ENCODE measurements around the gene LIMS1. TPM values are rescaled to one million over a fixed set of nuclear protein-coding genes. Genes with fewer than 3 reads are reported as not detected.
"Not testable (repeated sequence)": the region's sequence is repeated elsewhere in the genome, so short reads cannot be mapped to it uniquely, and the experiment has no call there.

Gene LIMS1
- total and polyA plus RNA-seq, 2 of the 13 experiments (the other 11 are each of a cell fraction or from before 2014, with no cell fraction given) = 38.3 to 49.6 TPM

DNA sequence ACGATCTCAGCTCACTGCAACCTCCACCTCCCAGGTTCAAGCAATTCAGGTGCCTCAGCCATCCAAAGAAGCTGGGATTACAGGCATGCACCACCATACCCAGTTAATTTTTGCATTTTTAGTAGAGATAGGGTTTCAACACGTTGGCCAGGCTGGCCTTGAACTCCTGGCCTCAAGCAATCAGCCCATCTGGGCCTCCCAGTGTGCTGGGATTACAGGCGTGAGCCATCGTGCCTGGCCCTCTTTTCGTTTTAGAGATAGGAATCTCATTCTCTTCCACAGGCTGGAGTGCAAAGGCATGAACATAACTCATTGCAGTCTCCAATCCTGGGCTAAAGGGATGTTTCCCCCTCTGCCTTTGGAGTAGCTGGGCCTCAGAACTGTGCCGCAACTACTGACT lies 182.7 kb downstream of the LIMS1 start (continued):
- TF ChIP-seq, protein P1, sequence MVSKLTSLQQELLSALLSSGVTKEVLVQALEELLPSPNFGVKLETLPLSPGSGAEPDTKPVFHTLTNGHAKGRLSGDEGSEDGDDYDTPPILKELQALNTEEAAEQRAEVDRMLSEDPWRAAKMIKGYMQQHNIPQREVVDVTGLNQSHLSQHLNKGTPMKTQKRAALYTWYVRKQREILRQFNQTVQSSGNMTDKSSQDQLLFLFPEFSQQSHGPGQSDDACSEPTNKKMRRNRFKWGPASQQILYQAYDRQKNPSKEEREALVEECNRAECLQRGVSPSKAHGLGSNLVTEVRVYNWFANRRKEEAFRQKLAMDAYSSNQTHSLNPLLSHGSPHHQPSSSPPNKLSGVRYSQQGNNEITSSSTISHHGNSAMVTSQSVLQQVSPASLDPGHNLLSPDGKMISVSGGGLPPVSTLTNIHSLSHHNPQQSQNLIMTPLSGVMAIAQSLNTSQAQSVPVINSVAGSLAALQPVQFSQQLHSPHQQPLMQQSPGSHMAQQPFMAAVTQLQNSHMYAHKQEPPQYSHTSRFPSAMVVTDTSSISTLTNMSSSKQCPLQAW (CRISPR knock-in tag; IDR thresholded peaks at IDR 0.05) = 0 out of 2 replicates have a peak, but pooled peaks have one; percentile 35
- TF ChIP-seq, protein P2, sequence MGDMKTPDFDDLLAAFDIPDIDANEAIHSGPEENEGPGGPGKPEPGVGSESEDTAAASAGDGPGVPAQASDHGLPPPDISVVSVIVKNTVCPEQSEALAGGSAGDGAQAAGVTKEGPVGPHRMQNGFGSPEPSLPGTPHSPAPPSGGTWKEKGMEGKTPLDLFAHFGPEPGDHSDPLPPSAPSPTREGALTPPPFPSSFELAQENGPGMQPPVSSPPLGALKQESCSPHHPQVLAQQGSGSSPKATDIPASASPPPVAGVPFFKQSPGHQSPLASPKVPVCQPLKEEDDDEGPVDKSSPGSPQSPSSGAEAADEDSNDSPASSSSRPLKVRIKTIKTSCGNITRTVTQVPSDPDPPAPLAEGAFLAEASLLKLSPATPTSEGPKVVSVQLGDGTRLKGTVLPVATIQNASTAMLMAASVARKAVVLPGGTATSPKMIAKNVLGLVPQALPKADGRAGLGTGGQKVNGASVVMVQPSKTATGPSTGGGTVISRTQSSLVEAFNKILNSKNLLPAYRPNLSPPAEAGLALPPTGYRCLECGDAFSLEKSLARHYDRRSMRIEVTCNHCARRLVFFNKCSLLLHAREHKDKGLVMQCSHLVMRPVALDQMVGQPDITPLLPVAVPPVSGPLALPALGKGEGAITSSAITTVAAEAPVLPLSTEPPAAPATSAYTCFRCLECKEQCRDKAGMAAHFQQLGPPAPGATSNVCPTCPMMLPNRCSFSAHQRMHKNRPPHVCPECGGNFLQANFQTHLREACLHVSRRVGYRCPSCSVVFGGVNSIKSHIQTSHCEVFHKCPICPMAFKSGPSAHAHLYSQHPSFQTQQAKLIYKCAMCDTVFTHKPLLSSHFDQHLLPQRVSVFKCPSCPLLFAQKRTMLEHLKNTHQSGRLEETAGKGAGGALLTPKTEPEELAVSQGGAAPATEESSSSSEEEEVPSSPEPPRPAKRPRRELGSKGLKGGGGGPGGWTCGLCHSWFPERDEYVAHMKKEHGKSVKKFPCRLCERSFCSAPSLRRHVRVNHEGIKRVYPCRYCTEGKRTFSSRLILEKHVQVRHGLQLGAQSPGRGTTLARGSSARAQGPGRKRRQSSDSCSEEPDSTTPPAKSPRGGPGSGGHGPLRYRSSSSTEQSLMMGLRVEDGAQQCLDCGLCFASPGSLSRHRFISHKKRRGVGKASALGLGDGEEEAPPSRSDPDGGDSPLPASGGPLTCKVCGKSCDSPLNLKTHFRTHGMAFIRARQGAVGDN (CRISPR knock-in tag; IDR thresholded peaks at IDR 0.05) = peak; percentile 44
- TF ChIP-seq BORCS8-MEF2B (CRISPR knock-in tag; IDR thresholded peaks at IDR 0.05) (0 out of 2 replicates have a peak, but pooled peaks have one; percentile 46), DMAP1 (CRISPR knock-in tag; IDR thresholded peaks at IDR 0.05) (0 out of 2 replicates have a peak, but pooled peaks have one; percentile 44), RARA (CRISPR knock-in tag; IDR thresholded peaks at IDR 0.05) (peak; percentile 81), SIX4 (CRISPR knock-in tag; IDR thresholded peaks at IDR 0.05) (peak; percentile 46; the same call in 1 of the 2 replicates), GATAD2A (CRISPR knock-in tag; IDR thresholded peaks at IDR 0.05) (0 out of 2 replicates have a peak, but pooled peaks have one; percentile 28), NR2F1 (CRISPR knock-in tag; IDR thresholded peaks at IDR 0.05) (peak in 1 of 2 experiments; percentile 82; a peak in 2 of 4 replicates), NR2F6 (IDR thresholded peaks at IDR 0.05) (peak; percentile 44; the same call in 1 of the 2 replicates), NR2F6 (CRISPR knock-in tag; IDR thresholded peaks at IDR 0.05) (peak; percentile 68), ZNF644 (CRISPR knock-in tag; IDR thresholded peaks at IDR 0.05; ENCODE audit: low read depth) (0 out of 2 replicates have a peak, but pooled peaks have one; percentile 37), NR2C2 (CRISPR knock-in tag; IDR thresholded peaks at IDR 0.05; ENCODE audit: borderline replicate concordance) (0 out of 2 replicates have a peak, but pooled peaks have one; percentile 32), ZNF788 (CRISPR knock-in tag; IDR thresholded peaks at IDR 0.05; ENCODE audit: borderline replicate concordance) (0 out of 2 replicates have a peak, but pooled peaks have one; percentile 16), HNF4A (CRISPR knock-in tag; IDR thresholded peaks at IDR 0.05) (peak; percentile 65), FOSL2 (CRISPR knock-in tag; IDR thresholded peaks at IDR 0.05) (0 out of 2 replicates have a peak, but pooled peaks have one; percentile 7), RCOR2 (CRISPR knock-in tag; IDR thresholded peaks at IDR 0.05) (0 out of 2 replicates have a peak, but pooled peaks have one; percentile 18), HDAC2 (CRISPR knock-in tag; IDR thresholded peaks at IDR 0.05) (peak; percentile 13; the same call in 1 of the 2 replicates), ZNF792 (CRISPR knock-in tag; IDR thresholded peaks at IDR 0.05) (peak; percentile 68; the same call in 1 of the 2 replicates), ZFY (CRISPR knock-in tag; IDR thresholded peaks at IDR 0.05) (peak; percentile 38; the same call in 1 of the 2 replicates), SOX13 (CRISPR knock-in tag; conservative IDR thresholded peaks at IDR 0.05 in 1 of 2, IDR thresholded peaks at IDR 0.05 in 1 of 2) (peak in 1 of 2 experiments; percentile 42; a peak in 1 of 4 replicates), SIX1 (CRISPR knock-in tag; IDR thresholded peaks at IDR 0.05; ENCODE audit: borderline replicate concordance) (peak; percentile 70; the same call in 1 of the 2 replicates)
- TF ChIP-seq, protein P3, sequence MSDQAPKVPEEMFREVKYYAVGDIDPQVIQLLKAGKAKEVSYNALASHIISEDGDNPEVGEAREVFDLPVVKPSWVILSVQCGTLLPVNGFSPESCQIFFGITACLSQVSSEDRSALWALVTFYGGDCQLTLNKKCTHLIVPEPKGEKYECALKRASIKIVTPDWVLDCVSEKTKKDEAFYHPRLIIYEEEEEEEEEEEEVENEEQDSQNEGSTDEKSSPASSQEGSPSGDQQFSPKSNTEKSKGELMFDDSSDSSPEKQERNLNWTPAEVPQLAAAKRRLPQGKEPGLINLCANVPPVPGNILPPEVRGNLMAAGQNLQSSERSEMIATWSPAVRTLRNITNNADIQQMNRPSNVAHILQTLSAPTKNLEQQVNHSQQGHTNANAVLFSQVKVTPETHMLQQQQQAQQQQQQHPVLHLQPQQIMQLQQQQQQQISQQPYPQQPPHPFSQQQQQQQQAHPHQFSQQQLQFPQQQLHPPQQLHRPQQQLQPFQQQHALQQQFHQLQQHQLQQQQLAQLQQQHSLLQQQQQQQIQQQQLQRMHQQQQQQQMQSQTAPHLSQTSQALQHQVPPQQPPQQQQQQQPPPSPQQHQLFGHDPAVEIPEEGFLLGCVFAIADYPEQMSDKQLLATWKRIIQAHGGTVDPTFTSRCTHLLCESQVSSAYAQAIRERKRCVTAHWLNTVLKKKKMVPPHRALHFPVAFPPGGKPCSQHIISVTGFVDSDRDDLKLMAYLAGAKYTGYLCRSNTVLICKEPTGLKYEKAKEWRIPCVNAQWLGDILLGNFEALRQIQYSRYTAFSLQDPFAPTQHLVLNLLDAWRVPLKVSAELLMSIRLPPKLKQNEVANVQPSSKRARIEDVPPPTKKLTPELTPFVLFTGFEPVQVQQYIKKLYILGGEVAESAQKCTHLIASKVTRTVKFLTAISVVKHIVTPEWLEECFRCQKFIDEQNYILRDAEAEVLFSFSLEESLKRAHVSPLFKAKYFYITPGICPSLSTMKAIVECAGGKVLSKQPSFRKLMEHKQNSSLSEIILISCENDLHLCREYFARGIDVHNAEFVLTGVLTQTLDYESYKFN (CRISPR knock-in tag; conservative IDR thresholded peaks at IDR 0.05) = peak; percentile 38; the same call in 1 of the 2 replicates
- not testable (repeated sequence) for TF ChIP-seq SOX13 (IDR thresholded peaks at IDR 0.05)
